ENCODE measurements around the gene RPL22.
"Not testable (repeated sequence)": the region's sequence is repeated elsewhere in the genome, so short reads cannot be mapped to it uniquely, and the experiment has no call there.

The RPL22 gene

GRCh38 chr1:6225651-6226050 lies 26.3 kb upstream of the RPL22 start:
- no peak for TF ChIP-seq CTCF (conservative IDR thresholded peaks at IDR 0.05; ENCODE audit: low read depth, low read length)
- no peak overlapping the region for H3K4me3 ChIP-seq (ENCODE audit: low read depth, low read length)
- DNase-seq (ENCODE audit: low read depth) = no peak

- TF ChIP-seq CTCF (conservative IDR thresholded peaks at IDR 0.05; ENCODE audit: low read depth, low read length) = no peak
- DNase-seq (ENCODE audit: low read depth) = no peak
- H3K4me3 ChIP-seq (ENCODE audit: low read depth, low read length) = no peak overlapping the region
Measured at GRCh38 chr1:6224718-6225117, 25.3 kb upstream of the RPL22 start.

- no peak overlapping the region for H3K4me3 ChIP-seq (ENCODE audit: low read depth, low read length)
- DNase-seq (ENCODE audit: low read depth) = no peak
- TF ChIP-seq CTCF (conservative IDR thresholded peaks at IDR 0.05; ENCODE audit: low read depth, low read length) = no peak
Measured at GRCh38 chr1:6223617-6224016, 24.2 kb upstream of the RPL22 start.

GRCh38 chr1:6222636-6223035 lies 23.2 kb upstream of the RPL22 start:
- no peak for DNase-seq (ENCODE audit: low read depth)
- TF ChIP-seq CTCF (conservative IDR thresholded peaks at IDR 0.05; ENCODE audit: low read depth, low read length) = no peak
- H3K4me3 ChIP-seq (ENCODE audit: low read depth, low read length) = no peak overlapping the region

GRCh38 chr1:6221210-6221784 lies 21.9 kb upstream of the RPL22 start:
- no peak overlapping the region for H3K4me3 ChIP-seq (ENCODE audit: low read depth, low read length)
- no peak for DNase-seq (ENCODE audit: low read depth)
- no peak for TF ChIP-seq CTCF (conservative IDR thresholded peaks at IDR 0.05; ENCODE audit: low read depth, low read length)

- no peak for DNase-seq (ENCODE audit: low read depth)
- no peak for TF ChIP-seq CTCF (conservative IDR thresholded peaks at IDR 0.05; ENCODE audit: low read depth, low read length)
- no peak overlapping the region for H3K4me3 ChIP-seq (ENCODE audit: low read depth, low read length)
Measured at GRCh38 chr1:6220236-6220635, 20.8 kb upstream of the RPL22 start.

- H3K4me3 ChIP-seq (ENCODE audit: low read depth, low read length); DNase-seq (ENCODE audit: low read depth): not testable (repeated sequence)
Measured at GRCh38 chr1:6219641-6220040, 20.2 kb upstream of the RPL22 start.

All from choroid plexus epithelial cell (primary cell).